Measurements from ENCODE around the gene DEXI.

The DEXI gene

GRCh38 chr16:10978124-10978523 is 35.9 kb upstream of the DEXI start:
- no peak for TF ChIP-seq TAF1 (IDR thresholded peaks at IDR 0.05; ENCODE audit: borderline replicate concordance, insufficient read depth, low read length)
- no peak for TF ChIP-seq SIN3A (IDR thresholded peaks at IDR 0.05; ENCODE audit: borderline replicate concordance, insufficient read depth, low read length)
- TF ChIP-seq REST (IDR thresholded peaks at IDR 0.05; ENCODE audit: insufficient read depth in 1 of 2, low read depth in 2 of 2, low read length in 2 of 2), result no peak
- no peak for TF ChIP-seq FOXP2 (optimal IDR thresholded peaks at IDR 0.05; ENCODE audit: borderline replicate concordance, extremely low read depth, extremely low read length, insufficient read depth)
- no peak for TF ChIP-seq POLR2AphosphoS5 (IDR thresholded peaks at IDR 0.05; ENCODE audit: low read depth, low read length)

GRCh38 chr16:10976634-10977033 is 34.4 kb upstream of the DEXI start:
- TF ChIP-seq FOXP2 (optimal IDR thresholded peaks at IDR 0.05; ENCODE audit: borderline replicate concordance, extremely low read depth, extremely low read length, insufficient read depth), result no peak
- no peak for TF ChIP-seq TAF1 (IDR thresholded peaks at IDR 0.05; ENCODE audit: borderline replicate concordance, insufficient read depth, low read length)
- no peak for TF ChIP-seq REST (IDR thresholded peaks at IDR 0.05; ENCODE audit: insufficient read depth in 1 of 2, low read depth in 2 of 2, low read length in 2 of 2)
- no peak for TF ChIP-seq SIN3A (IDR thresholded peaks at IDR 0.05; ENCODE audit: borderline replicate concordance, insufficient read depth, low read length)
- no peak for TF ChIP-seq POLR2AphosphoS5 (IDR thresholded peaks at IDR 0.05; ENCODE audit: low read depth, low read length)

- no peak for TF ChIP-seq TAF1 (IDR thresholded peaks at IDR 0.05; ENCODE audit: borderline replicate concordance, insufficient read depth, low read length)
- TF ChIP-seq POLR2AphosphoS5 (IDR thresholded peaks at IDR 0.05; ENCODE audit: low read depth, low read length), result no peak
- TF ChIP-seq REST (IDR thresholded peaks at IDR 0.05; ENCODE audit: insufficient read depth in 1 of 2, low read depth in 2 of 2, low read length in 2 of 2), result no peak
- no peak for TF ChIP-seq SIN3A (IDR thresholded peaks at IDR 0.05; ENCODE audit: borderline replicate concordance, insufficient read depth, low read length)
- TF ChIP-seq FOXP2 (optimal IDR thresholded peaks at IDR 0.05; ENCODE audit: borderline replicate concordance, extremely low read depth, extremely low read length, insufficient read depth), result no peak
Observed at GRCh38 chr16:10972819-10973464, 30.7 kb upstream of the DEXI start.

- TF ChIP-seq SIN3A (IDR thresholded peaks at IDR 0.05; ENCODE audit: borderline replicate concordance, insufficient read depth, low read length) (no peak), POLR2AphosphoS5 (IDR thresholded peaks at IDR 0.05; ENCODE audit: low read depth, low read length) (no peak), REST (IDR thresholded peaks at IDR 0.05; ENCODE audit: insufficient read depth in 1 of 2, low read depth in 2 of 2, low read length in 2 of 2) (no peak), TAF1 (IDR thresholded peaks at IDR 0.05; ENCODE audit: borderline replicate concordance, insufficient read depth, low read length) (no peak), FOXP2 (optimal IDR thresholded peaks at IDR 0.05; ENCODE audit: borderline replicate concordance, extremely low read depth, extremely low read length, insufficient read depth) (no peak)
Observed at GRCh38 chr16:10972108-10972818, 30.0 kb upstream of the DEXI start.

Measured in PFSK-1 (cell line).